ENCODE data around the gene ACTA2.
"Not testable (repeated sequence)": the region's sequence is repeated elsewhere in the genome, so short reads cannot be mapped to it uniquely, and the experiment has no call there.

ACTA2 gene

DNA sequence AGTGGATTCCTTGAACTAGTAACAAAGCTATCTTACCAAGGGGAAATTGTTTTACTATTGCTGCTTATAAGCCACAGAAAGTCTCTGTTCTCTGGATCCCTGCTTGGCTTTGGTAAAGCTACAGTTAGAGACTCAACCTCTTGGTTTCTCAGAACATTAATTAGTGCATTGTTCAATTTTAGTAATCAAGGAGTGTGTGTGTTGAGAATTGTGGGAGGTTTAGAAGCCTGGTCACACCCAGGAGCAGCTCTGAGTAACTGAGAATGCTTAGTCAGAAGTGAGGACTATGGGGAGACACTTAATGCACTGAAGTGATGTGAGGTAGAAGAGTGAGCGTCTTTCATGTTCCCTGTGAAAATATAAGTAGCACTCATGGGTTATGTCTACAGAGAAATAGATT is 8.2 kb upstream of the ACTA2 start:
- H3K27ac ChIP-seq: no peak overlapping the region
- no peak overlapping the region for H3K4me3 ChIP-seq

DNA sequence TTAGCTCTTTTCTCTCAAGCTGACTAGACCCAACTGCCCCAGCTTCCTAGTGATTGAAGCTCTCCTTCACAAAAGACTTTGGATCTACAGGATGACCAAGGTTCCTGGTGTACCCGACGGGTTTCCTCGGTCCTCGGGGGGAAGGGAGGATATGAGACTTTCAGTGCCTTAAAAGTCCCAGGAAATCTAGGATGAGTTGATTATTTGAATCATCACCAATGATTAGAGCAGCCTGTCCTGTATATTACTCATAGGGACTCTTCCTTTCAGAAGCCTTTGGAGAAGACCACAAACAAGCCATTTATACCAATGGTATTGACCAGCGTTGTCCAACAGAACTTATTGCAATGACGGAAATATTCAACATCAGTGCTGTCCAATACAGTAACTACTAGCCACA is 6.1 kb upstream of the ACTA2 start:
- Histone ChIP-seq H3K4me3 (no peak overlapping the region), H3K27ac (no peak overlapping the region)

DNA sequence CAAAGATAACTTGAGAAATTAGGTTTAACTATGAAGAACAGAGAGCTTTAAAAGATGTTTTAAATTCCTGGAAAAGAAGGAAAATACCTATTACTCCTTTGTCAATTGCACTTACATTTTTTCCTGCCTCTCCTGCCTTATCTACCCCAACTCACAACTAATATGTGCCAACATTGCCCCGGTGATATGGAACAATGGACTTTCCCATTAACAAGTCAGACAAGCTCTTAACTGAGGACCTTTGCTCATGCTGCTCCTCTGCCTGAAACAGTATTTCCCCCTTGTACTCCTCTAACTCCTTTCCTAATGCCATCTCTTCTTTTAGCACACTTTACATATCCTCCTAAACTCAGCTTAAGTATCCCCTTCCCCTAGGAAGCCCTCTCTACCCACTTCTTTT is 4.8 kb upstream of the ACTA2 start:
- no peak overlapping the region for H3K27ac ChIP-seq
- no peak overlapping the region for H3K4me3 ChIP-seq

DNA sequence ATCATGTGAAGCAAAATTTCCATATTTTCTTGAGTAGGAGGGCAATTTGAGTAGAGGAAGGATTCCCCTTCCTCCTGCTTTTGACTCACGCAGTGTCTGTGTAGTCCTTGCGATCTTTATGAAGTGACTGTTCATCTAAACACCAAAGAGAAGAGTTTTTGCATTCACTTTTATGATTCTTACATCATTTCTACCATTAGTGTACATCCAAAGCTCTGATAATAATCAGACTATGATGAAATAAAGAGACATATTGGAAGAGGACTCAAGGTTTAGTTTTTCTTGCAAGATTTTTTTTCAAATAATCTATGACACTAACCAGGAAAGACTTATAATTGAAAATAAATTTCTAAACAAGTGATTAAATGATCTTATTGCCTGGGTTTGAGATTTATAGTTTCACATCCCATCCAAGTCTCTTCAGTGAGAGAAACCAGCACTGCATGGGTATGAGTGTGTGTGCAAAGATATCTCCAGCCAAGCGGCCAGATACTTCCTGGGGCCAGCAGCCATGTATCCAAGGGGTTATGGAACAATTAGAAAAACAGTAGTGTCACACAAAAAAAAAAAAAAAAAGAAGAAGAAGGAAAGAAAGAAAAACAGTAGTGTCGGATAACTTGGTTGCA is 2.0 kb upstream of the ACTA2 start:
- Histone ChIP-seq H3K27ac (no peak overlapping the region), H3K4me3 (no peak overlapping the region)

DNA sequence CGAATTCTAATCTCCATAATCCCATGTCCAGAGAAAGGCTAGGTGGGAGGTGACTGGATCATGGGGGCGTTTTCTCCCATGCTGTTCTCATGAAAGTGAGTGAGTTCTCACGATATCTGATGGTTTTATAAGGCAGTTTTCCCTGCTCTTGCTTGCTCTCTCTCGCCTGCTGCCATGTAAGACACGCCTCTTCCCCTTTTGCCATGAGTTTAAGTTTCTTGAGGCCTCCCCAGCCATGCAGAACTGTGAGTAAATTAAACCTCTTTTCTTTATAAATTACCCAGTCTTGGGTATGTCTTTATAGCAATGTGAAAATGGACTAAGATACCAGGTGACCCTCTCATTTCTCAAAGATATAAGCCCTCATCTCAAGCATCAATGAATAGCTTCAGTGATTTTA is 1.1 kb upstream of the ACTA2 start:
- peak overlapping the region in 4 of 21 experiments; percentile 3 to 69 (median 42) for H3K27ac ChIP-seq

DNA sequence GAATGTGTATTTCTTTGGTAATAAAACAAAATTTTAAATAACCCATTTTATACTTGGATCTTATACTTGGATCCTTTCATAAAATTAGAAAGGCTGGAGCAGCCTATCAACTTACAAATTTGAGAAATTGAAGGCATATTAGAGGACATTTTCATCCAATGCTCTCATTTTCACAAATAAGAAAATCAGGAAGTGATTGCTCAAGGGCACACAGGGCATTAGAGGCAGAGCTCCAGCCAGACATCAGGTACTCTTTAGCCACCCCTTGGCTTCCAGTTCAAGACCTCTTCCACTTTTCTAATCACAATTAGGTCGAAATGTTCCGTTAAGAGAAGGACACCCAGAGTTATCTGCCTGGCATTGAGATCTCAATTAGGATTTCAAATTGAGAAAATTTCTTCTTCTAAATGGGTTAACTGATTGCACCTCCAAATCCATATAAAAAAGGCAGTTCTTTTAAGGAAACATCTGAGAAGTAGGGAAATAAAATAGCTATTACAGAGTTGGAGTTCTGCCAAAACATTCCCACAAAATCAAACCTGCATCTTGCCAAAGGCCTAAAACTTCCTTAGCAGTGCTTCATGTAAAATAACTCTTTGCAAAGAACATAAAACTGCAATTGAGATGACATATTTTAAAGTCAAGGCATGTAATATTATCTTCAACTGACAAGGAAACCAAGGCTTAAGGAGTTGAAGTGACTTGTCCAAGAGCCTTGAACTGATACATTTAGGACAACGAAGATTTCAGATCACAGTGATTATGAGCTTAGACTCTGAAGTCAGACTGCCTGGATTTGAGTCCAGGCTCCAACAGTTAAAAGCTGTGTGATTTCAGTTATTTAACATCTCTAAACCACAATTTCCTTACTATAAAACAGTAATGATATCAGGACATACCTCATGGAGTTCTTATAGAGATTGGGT is 2.4 kb downstream of the ACTA2 start:
- Histone ChIP-seq H3K4me3 (no peak overlapping the region), H3K27ac (peak overlapping the region in 10 of 21 experiments; percentile 31 to 79 (median 67))

More for the DNA sequence above, 1.1 kb upstream of the ACTA2 start:
- H3K4me3 ChIP-seq: no peak overlapping the region

DNA sequence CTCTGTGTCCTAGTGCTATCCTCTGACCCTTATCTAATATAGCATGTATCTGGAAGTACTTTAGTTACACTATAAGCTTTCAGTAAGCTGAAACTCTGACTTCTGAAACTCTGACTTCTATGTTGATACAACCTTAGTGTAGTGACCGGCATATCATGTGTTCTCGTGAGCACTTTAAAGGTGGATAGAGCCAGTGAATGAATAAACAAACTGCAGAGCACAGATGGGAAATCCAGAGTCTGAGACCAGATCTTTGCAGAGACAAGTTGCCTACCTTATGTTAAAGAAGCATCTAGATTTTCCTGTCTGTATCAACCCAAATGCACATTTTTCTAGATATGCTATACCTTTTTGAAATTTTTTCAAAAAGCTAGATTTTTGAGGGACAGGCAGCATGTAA is 3.5 kb downstream of the ACTA2 start:
- Histone ChIP-seq H3K4me3 (no peak overlapping the region), H3K27ac (no peak overlapping the region)

DNA sequence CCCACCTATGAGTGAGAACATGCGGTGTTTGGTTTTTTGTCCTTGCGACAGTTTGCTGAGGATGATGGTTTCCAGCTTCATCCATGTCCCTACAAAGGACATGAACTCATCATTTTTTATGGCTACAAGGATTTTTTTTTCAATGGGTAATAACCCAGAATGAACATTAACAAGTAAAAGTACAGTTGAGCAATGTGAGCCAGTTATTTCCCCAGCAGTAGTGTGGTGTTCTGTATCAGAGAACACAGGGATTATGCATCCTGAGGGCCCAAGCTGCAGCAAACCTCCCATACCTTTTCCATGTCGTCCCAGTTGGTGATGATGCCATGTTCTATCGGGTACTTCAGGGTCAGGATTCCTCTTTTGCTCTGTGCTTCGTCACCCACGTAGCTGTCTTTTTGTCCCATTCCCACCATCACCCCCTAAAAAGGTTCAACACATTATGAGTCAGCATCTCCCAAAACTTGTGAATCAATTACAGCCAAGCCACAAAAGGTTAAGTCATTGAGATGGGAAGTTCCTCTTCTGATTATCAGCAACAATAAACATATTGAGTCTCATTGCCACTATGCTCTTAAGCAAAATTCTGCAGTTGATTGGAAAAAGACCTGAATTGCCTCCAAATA is 5.5 kb downstream of the ACTA2 start:
- Histone ChIP-seq H3K27ac (no peak overlapping the region), H3K4me3 (no peak overlapping the region)

DNA sequence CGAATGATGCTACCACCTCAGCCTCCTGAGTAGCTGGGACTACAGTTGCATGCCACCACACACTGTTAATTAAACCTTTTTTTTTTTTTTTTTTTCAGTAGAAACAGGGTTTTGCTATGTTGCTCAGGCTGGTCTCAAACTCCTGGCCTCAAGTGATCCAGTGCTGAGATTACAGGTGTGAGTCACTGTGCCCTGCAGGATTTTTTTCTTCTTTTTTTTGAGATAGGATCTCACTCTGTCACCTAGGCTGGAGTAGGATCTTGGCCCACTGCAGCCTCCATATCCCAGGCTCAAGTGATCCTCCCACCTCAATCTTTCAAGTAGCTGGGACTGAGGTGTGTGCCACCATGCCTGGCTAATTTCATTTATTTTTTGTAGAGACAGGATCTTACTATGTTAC is 6.4 kb downstream of the ACTA2 start:
- H3K4me3 ChIP-seq: no peak overlapping the region
- H3K27ac ChIP-seq: no peak overlapping the region

DNA sequence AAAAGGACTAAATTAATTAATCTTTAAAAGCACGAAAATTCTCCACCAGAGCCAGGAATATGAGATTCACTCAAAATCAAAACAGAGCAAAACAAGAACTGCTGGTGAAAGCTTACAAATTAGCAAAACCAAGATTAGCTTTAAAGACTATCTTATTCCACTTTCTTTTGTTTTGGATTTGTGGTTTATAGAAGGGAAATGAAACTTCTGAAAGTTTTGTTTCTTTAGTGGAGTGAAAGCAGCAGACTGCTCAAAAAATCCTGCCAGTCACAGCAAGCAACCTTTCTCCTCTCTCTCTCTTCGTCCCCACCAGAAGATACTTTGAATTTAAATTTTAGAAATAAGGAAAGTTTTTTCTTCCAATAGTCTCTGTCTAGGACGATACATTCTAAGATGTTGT is 7.8 kb downstream of the ACTA2 start:
- H3K4me3 ChIP-seq: no peak overlapping the region
- no peak overlapping the region for H3K27ac ChIP-seq

DNA sequence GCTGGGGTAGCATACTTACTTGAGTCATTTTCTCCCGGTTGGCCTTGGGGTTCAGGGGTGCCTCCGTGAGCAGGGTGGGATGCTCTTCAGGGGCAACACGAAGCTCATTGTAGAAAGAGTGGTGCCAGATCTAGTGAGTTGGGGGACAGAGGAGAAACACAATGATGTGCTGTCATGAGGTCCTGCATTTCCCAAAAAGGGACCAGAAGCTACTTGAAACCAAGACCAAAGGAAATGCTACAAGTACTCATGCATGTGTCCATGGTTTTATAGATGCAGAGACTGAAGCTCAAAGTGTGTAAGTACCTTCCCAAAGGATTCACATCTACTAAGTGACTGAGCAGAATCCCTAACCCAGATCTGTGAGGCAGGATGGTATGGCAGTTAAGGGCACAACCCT is 8.8 kb downstream of the ACTA2 start:
- no peak overlapping the region for H3K27ac ChIP-seq
- no peak overlapping the region for H3K4me3 ChIP-seq

DNA sequence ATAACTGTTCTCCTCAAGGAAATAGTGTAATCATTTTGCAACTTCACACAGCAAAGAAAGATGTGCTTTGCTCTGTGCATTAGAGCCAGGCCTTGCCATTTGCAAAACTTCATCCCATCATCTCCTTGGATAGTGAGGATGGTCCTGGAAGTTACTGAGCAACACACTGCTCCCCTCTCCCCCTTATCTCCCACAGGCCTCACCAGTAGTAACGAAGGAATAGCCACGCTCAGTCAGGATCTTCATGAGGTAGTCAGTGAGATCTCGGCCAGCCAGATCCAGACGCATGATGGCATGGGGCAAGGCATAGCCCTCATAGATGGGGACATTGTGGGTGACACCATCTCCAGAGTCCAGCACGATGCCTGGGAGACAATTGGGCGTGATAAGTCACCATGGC is 11.5 kb downstream of the ACTA2 start:
- Histone ChIP-seq H3K4me3 (no peak overlapping the region), H3K27ac (no peak overlapping the region)

DNA sequence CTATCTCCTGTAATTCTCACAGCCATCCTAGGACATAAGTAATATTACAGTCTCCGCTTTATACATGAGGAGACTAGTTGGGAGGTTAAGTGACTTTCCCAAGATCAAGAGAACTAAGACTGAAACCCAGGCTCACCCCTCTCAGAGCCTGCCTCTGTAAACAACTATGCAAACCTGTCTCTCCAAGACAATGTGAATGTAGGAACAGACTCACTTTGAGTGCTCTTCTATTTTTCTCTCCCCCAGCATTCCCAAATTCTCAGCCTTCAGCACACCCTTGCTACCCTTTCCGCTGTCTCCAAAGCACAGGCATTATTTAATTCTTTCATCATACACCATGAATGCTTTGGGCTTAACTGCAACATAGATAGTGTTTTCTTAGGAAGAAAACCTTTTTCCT is 13.6 kb downstream of the ACTA2 start:
- no peak overlapping the region for H3K4me3 ChIP-seq
- no peak overlapping the region for H3K27ac ChIP-seq

DNA sequence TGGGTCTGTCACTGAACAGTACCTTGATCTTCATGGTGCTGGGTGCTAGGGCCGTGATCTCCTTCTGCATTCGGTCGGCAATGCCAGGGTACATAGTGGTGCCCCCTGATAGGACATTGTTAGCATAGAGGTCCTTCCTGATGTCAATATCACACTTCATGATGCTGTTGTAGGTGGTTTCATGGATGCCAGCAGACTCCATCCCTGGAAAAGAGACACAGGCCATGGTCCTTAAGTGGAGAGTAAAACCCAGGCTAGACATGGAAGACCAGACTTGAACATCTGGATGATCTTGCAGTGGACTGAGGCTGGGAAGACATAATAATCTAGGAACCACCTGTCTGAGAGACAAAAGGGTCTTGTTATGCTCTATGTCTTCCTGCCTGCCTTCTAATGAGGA is 14.5 kb downstream of the ACTA2 start:
- Histone ChIP-seq H3K4me3 (no peak overlapping the region), H3K27ac (no peak overlapping the region)

DNA sequence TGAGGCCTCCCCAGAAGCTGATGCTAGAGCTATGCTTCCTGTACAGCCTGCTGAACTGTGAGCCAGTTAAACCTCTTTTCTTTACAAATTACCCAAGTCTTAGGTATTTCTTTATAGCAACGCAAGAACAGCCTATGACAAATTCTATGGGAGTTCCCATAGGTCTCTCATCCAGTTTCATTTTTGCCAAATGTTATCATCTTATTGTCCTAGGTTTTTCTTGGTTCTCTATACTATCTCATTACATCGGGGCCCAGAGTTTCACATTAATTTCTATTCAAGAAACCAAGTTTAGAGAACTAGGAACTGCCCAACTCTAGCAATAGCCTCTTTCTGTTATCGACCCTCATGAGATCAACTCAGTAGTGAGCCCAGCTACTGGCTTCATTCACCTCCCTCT is 15.9 kb downstream of the ACTA2 start:
- Histone ChIP-seq H3K4me3 (no peak overlapping the region), H3K27ac (no peak overlapping the region)

DNA sequence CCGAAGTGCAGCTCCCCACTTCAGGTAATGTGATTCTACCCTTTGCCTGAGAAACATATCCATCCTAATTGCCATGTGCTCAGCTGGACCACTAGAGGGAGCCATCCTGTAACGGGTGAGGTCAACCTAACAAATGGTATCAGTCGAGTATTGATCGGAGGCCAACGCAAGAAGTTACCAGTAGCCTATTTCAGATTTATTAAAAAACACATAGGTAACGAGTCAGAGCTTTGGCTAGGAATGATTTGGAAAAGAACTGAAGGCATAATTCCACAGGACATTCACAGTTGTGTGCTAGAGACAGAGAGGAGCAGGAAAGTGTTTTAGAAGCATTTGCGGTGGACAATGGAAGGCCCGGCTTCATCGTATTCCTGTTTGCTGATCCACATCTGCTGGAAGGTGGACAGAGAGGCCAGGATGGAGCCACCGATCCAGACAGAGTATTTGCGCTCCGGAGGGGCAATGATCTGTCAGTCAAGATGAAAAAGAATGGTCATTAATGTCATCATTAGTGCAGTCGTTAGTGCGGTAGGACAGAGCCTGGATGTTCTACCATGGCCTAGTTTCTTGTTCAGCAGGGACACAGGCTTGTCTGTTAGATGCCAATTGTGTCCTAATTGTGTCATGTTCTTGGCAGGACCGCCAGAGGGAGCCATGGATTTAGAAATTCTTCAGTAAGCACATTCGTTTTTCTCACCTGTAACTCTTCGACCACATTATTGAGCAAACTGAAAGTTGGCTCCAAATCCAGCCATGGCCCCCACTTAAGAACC is 17.5 kb downstream of the ACTA2 start:
- Histone ChIP-seq H3K4me3 (no peak overlapping the region), H3K27ac (peak overlapping the region in 6 of 21 experiments; percentile 10 to 68 (median 44))

DNA sequence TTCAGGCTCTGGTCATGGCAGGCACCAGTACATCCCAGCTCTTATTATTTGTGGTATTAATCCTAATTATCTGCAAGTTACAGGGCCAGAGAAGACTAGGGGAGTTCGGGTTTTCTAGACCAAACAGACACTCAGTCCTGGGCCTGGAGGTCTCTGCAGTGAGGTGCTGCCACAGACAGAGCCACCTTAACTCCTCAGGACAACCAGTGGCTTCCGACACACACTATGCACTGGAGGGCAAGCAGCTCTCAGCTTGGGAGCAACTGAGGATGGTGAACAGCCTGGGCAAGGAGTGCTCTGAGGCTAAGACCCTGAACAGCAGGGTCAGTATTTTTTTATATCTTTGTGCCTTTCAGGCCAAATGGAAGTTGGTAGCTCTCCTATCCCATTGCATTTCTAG is 19.0 kb downstream of the ACTA2 start:
- H3K27ac ChIP-seq: no peak overlapping the region
- no peak overlapping the region for H3K4me3 ChIP-seq

DNA sequence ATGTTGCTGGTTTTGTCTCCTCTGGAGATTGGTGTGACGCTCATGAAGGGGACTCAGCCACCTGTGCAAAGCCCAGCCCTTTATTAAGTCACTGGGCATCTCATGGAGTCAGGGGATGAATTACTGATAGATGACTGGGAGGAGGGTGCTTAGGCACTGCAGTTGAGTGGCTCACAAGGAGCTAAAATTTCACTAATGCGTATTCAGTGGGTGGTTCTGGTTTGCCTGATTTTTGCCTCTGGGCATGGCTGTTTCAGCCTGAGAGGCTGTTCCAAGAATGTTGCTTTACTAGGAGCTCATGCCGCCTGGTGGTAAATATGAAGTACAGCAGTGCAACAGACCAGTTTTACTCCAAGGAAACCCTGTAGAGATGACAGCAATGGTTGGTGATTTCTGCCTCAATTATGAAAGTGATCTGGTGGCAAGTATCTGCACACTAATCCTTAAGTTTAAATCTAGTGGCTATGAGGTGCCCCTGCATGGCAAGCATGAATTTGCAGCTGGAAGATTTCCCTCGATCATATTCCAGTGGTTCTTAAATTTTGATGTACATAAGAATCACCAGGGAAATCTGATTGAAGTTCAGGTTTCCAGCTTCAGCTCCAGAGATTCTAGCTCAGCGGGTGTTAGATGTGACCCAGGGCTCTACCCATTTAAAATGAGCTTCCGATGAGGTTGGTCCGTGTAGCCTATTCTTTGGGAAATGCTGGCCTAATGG is 19.9 kb downstream of the ACTA2 start:
- Histone ChIP-seq H3K27ac (peak overlapping the region in 4 of 21 experiments; percentile 4 to 54 (median 30)), H3K4me3 (no peak overlapping the region)

DNA sequence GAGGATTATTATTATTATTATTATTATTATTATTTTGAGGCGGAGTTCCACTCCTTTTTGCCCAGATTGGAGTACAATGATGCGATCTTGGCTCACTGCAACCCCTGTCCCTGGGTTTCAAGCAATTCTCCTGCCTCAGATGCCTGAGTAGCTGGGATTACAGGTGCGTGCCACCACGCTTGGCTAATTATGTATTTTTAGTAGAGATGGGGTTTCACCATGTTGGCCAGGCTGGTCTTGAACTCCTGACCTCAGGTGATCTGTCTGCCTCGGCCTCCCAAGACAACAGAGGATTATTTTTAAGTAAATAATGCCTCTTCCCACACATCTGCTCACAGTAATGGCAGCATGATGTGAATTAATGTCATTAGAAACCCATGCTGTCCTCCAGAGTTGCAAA is 20.5 kb downstream of the ACTA2 start:
- not testable (repeated sequence) for H3K4me3 ChIP-seq
- peak overlapping the region in 4 of 21 experiments; percentile 4 to 54 (median 30) for H3K27ac ChIP-seq

Measured in skin epidermis (tissue), 12 donors.